Measurements from ENCODE around the gene LLCFC1.

LLCFC1 gene

DNA sequence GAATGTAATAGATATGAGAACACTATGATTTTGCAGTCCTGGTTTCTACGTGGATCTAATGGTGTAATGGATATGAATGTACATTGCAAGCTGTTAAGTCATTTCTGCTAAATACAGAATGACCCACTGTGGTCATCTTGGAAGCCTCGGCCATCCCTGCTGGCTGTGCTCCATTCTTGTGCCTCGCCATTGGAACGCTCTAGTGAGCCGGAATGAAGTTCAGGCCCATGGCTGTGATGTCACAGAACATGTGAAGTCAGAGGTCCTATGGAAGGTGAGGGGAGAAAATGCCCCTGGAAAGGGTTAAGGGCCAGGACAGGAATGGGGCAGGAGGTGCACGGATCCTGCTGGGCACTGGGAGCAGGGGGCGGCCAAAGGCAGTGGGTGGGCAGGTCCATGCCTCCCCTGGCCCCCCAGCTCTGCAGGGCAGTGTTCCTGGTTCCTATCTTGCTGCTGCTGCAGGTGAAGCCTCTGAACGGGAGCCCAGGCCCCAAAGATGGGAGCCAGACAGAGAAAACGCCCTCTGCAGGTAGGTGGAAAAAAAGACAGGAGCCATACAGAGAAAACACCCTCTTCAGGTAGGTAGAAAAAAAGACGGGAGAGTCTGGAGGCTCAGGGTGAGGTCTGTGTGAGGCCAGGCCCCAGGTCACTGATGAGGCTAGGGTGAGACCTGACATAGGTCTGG, at the start of gene LLCFC1:
Gene LLCFC1, plus strand, starts transcription at position 259 of the 685 bp plus-strand sequence. Its CDS starts 138 bp downstream, at position 397.
- DNase-seq: no peak

DNA sequence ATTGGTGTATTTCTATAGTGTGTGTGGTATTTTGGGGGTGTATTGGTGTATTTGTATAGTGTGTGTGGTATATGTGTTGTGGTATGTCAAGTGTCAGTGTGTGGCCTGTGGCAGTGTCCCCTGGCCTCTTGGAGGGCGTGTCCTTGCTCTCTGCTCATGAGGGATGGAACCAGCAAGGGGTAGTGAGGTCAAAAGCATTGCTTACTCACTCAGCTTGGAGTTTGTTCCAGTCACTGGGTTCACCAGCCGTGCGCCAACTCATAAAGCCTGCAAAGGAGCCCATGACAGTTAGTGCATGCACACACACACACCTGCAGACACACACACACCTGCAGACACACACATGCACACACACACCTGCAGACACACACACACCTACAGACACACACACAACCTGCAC, 49.5 kb upstream of the LLCFC1 start:
- DNase-seq: no peak

DNA sequence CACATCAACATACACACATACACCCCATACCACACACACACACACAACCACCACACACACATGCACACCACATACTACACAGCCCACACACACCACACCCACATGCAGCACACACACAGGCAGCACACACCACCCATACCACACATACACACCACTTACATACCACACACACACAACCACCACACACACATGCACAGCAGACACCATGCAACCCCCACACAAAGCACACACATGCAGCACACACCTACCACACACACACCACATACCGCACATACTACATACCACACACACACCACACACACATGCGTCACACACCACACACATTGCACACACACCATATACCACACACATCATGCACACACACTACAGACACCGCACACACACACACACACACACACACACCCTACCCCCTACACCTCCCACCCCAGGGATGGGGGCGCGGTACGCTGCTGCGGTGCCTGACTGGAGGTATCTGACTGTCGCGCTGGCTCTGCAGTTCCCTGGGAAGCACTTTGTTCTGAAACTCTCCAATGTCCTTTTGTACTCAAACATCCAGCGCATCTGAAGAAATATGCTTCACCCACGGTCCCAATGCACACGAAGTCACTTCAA, 48.3 kb upstream of the LLCFC1 start:
- no peak for DNase-seq

DNA sequence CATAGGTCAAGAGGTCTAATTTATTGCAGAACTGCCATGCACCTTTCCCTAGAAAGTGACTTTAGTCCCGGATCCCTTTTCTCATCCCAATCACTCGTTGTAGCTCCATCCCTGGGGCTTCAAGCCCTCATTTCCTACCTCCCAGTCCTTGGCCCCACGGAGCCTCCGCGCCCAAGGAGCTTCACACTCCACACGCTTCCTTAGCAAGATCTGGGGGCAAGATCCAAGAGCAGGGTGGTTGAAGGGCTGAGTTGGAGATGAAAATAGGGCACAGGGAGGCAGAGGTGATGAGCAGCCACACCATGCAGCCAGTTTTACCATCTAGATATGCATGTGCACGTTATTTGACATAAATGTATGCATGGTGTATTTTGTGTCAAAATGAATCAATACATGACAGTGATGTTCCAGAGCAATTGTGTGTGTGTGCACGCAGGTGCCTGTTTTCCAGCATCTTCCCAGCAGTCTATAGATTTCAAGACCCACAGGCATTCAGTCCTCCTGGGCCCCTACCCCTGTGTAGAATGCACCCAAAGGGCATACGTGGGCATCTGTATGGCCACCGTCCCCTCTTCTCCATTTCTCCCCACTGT, 47.7 kb upstream of the LLCFC1 start:
- no peak for DNase-seq

DNA sequence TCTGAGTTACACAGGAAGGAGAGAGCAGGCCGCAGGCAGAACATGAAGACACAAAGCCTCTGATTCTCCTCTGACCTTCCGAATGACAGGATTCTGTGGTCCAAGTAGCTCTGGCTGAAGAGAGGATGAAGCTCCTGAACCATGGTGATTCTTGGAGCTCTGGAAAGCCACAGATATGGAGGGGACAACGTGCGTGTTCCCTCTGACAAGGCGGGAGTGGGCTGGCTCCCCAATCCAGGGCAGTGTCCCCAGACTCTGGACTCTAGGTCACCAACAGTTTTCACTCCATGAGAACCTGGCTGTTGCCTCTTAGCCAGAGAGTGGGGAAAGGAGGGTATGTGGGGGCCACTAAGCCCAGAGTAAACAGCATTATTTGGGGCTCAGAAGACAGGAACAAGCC, 46.3 kb upstream of the LLCFC1 start:
- no peak for DNase-seq

DNA sequence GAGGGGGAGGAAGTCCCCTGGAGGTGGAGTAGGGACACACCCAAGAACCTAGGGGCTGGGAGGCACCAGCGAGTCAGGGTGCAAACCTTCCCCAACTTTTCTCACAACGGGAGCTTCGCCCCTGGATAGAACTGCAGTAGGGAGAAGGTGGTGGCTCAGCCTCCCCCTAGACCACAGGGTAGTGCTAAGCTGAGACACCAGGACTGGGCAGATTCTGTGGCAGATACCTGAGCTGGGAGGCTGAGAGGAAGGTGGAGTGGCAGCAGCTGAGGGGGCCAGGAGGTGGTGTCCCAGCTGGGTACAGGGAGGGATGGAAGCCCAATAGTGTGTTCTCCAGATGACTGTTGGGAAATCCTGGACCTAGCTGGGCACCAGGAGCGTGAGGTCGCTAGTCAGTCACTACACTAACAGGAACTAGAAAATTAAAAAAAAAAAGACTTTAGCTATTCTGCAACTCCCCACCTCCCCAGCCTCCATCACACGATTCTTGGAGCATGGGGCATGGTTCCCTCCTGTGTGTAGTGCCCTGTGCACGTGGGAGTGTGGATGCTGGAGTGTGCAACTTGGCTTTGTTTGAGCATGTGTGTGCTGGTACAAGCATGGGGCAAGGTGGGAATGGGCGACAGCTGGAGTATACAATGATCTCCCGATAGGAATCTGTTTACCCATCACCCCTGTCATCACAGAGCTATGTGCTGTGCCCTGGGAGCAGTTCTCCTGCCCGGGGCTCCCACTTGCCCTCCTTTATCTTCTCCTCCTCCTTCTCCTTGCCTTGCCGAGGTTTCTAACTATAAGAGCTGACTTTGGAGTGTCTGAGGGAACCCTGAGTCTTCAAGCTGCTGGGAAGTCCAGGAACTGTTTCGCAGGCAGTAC, 44.9 kb upstream of the LLCFC1 start:
- no peak for DNase-seq

DNA sequence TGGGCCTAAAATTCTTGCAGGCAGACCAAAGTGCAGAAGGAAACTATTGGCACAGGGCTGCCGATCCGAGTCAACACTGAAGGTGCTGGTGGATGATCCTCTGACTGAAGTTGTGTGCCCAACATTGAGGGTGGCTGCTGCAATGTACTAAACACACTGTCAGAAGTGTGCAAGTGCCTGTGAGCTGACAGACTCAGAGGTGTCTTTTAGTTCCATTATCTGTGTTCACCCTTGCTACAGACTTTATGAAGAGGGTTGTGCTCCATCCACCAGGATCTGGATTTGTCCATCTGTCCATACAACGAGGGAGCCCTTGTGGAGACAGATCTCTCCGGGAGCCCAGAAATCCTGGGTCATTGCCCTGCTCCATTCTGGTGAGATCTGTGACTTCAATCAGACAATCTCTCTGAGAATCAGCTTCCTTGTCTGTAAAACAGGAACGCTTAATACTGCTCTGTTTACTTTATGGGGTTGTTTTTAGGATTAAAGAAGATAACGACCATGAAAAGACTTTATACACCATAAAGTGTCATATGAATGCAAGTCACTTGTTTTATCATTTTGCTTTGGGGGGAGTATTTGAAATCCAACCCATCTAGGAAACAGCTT, 44.2 kb upstream of the LLCFC1 start:
- DNase-seq: no peak

DNA sequence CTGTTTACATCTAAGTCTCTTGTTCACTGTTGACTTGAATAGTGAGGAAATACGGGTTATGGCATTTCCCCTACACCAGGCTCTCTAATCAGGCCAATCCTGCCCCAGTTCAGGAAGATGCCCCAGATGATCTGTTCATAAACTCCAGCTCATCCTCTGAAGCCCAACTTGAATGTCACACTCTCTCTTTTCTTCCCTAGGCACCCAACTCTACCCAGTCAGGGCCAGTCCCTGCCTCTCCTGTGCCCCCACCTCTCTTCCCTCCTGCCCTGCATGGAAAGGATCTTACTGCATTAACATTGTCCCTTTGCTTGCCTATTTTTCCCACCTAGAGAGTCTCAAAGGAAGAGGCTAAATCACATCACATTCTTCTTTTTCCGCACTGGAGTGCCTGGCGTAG, 43.1 kb upstream of the LLCFC1 start:
- DNase-seq: no peak

DNA sequence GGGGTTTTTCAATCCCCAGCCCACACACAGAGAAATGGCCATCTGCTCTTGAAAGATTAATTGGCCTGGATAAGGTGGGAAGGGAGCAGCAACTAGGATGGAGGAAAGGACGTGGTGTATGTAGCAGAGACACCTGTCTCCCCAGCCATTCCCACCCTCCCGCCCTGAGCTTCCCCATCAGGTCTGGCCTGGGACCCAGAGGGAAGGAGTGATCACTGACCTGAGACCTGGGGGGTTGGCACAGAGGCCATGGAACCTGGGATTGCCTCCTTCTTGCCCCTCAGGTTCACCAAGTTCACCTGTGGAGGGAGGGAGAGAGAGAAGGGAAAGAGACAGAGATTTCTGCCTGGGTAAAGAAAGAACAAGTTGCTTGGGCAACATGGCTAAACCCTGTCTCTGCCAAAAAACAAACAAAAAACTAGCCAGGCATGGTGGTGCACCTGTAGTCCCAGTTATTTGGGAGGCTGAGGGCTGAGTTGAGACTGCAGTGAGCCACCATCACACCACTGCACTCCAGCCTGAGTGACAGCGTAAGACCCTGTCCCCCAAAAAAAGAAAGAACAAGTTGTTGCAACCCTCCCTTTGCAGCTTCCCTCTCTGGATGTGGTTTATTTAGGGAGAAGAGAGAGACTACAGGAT, 42.4 kb upstream of the LLCFC1 start:
- no peak for DNase-seq

DNA sequence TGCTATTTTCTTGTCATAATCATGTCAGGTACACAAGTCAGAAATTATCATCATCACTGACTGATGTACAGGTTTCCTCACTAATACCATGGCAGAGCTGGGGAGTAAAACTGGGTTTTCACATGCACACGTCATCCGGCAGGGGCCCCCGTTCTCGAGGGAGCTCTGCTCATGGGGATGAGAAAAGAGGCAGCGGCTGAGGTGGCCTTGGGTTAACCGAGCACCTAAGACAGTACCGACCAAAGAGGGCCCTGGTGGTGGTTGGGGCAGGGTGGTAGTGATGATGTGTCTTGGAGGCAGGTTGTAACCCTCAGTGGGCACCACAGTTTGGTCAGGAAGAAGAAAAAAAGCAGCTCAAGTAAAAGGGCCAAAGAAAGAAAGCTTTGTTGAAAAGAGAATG, 41.6 kb upstream of the LLCFC1 start:
- no peak for DNase-seq

DNA sequence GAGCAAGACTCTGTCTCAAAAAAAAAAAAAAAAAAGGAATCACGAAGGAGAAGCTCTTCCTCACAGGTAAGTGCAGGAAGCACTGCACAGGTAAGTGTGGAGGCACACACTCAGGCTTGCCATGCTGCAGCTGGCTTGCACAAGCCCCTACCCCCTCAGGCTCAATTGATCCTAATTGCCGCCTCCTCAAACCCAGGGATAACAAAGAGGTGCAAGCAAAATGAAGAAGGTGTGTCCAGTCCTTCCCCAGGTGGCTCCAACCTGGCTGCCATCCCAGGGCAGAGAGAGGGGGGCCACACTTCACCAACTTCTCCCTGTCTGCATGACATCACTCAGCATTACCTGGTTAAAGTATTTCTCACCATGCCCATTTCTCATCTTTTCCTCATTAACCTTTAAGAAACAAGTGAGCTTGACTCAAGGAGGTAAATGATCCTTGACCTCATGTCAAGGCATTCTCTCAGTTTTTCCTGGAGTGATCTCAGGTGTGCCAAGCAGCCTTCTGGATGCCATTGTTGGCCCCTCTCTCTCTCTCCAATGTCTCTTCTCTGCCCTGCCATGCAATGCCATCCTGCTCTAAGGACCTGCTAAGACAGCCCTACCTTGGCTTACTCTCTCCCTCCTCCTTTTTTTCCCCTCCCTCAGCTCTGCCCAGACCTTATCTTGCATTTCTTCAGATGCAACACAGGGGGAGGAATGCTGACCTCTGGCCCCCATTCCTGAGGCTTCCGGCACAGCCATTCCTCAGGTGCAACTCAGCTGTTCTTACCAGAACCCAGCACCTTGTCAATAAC, 40.7 kb upstream of the LLCFC1 start:
- no peak for DNase-seq

DNA sequence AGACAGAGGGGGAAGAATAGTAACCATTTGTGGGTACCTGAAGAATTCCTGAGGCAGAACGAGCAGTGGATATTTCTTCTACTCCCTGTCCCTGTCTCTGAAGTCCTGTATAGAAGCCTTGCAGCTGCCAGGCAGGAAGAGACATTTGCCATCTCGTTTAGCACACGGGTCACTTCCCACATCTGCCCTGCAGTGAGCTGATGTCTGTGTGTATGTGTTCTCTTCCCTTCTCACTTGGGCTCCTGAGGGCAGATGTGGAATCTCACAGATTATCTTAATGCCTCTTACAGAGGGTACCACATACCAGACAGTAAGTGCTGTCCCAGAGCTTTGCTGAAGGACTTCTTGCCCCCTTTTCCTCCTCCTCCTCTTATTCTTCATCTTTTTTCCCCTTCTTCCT, 39.6 kb upstream of the LLCFC1 start:
- no peak for DNase-seq

DNA sequence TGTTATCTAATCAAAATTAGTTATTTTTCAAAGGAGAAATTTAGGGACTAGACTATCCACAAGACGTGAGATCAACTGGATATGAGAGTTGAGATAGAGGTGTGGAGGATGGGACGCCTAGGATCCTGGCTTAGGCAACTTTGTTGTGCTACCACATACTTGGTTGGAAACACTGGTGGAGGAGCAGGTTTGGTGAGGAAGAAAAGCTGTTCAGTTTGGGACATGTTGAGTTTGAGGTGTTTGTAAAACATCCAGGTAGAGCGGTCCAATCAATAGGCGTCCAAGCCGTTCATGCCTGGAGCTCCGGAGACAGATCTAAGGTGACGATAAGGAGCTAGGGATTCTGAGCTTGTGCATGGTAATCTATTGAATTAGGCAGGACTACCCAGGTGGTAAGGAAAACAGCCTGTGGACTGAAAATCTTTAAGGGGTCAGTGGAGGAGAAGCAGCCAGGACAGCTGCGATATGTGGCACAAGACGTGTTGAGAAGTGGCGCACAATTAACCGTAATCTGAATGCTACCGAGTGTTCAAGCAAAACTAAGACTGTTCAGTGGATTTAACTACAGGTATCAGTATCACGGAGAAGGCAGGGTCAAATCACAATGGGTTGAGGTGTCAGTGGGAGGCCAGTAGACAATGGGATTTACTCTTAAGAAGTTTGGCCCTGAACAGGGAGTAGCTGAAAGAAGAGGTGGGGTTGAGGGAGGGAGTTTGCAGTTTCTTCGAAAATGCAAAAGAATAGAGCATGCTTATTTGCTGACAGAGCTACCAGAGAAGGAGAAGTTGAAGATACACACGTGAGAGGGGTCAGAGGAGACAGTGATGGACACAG, 37.6 kb upstream of the LLCFC1 start:
- no peak for DNase-seq

DNA sequence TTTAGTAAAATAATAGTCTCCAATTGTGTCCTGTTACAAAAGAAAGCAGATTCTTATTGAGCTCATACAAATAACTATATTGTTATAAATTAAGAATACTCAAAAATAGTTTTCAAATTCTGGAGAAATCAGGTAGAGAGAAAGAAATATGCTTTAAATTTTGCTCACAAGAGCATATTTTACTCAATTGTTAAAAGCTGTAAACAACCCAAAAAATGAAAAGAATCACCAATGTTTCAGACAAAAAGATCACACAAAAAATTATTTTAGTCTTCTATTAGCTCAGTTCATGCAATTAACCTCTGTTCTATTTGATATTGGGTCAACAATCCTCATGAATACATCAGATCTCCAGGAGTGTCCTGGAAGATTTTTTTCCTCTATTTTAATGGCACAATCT, 35.2 kb upstream of the LLCFC1 start:
- DNase-seq: no peak

DNA sequence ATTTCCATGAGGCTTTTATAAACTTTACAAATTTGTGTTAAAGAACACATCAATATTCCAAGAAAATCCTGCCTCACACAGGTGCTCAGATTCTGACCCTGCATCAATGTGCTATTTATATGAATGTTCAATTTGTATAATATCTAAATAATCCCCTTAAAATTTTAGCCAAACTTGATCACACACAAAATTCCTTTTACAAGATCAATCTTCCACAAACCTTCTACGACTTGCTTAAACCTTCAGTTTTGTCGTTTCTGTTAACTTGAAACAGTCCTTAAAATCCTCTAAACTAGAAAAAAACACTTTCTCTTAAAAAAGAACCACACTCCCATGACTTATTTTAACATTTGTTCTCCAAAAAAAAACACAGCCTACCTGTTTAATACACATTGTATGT, 33.5 kb upstream of the LLCFC1 start:
- DNase-seq: no peak

DNA sequence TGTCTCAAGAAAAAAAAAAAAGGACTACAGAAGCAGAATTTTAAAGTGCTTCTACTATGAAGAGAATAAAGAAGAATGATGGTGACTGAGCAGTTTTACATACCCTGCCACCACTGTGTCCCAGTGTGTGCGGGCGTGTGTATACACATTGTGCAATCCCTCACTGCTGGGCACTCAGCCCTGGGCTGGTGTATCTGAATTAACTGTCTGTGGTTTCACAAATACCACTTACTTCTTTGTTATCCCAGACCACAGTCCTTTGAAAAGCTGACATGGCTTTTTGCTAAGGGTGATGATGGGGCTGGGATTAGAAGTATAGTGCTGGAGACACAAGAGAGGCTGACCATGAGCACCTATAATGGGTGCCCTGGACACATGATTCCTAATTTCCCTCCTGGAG, 32.6 kb upstream of the LLCFC1 start:
- DNase-seq: no peak

DNA sequence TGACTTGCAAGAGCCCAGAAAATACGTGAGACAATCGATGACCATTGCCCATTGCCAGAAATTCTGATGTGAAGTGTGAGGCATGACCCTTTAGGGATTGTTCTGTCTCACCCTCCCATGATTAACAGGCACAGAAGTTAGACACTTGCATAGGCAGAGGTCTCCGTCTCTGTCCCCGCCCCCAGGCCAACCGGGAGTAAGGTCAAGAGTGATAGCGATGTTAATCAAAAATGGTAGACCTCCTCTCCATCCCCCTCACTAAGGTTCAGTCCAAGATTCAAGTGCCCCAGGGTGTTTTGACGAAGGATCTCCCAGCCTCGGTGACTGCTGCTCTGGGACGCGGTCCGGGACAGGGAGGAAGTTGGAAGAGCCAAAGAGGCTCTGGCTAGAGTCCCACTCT, 31.0 kb upstream of the LLCFC1 start:
- no peak for DNase-seq

DNA sequence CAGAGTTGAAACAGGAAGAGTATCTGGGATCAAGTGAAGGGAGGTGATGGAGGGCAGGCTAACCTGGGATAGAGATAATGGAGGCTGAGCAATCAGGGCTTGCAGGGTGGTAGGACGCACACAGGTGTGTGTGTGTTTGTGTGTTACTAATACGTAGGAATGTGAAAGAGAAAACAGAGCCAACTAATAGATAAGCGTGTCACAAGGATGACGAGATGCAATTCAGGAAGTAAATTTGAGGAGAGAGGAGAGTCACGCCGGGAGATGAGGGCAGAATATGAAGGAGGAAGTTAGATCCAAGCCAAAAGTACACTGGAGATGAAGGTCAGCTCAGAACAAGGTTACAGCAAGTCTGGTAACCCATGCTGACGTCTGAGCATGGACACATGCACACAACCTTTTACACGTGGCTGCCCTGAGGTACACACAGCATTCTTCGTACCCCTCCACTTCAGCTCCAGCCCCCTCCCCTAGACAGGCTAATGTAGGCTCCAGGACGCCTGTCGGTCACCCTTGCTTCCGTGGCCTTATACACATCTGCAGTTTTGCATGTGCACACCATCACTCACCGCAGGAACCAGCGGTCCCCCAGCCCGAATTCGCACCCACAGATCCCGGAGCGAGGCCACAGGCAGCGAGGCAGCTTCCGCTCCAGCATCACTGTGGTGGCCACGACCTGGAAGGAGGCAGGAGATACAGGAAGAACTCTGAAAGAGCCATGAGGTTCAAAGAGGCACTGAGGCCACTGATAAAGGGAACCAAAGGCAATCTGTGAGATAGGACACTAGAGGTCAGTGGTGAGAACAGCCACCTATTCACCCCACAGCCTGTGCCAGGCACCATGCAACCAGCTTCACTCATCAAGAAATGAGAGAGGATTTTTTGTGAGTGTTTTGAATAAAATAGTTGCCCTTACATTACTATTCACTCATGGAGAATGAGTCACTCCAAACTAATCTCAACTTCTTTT, 30.1 kb upstream of the LLCFC1 start:
- no peak for DNase-seq

DNA sequence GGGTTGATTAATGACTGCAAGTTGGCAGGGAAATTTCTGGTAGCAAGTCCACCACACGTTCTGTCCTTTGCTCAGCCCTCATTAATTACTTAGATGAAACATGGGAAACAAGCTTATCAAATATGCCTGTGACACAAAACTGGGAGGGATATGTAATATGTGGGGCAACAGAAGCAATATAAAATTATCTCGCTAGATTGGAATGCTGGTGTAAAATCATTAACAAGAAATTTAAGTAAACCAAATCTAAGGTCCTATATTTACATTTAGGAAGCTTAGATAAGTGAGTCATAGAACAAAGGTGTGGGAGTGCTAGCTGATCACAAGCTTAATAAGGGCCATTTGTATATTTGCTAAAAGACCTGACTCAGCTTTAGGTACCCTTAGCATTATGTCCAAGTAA, 29.3 kb upstream of the LLCFC1 start:
- DNase-seq: no peak

DNA sequence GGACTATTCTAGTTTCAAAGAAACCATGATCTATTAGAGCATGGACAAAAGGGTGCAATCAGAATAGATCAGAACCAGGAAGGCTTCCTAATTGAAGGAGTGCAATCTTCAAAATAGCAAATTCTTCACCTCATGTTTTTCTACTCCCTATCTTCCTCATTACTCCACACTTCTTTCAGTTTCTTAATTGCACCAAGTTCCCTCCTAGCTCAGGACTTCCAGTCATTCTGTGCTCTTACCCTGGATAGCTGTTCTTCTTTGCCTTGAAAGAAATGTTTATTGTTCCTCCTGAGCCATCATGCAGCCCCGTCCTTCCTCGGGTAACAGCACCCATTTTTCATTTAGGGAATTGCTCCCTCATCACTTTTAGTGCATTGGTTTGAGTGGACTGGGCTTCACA, 28.8 kb upstream of the LLCFC1 start:
- DNase-seq: no peak

All from fibroblast of upper back skin (primary cell).